ENCODE measurements around the gene SLC25A45.
"Not testable (repeated sequence)": the region's sequence is repeated elsewhere in the genome, so short reads cannot be mapped to it uniquely, and the experiment has no call there.

SLC25A45 gene

GRCh38 chr11:65355776-65356393 lies 26.6 kb downstream of the SLC25A45 start:
- no peak for DNase-seq

GRCh38 chr11:65355013-65355775 lies 27.3 kb downstream of the SLC25A45 start:
- DNase-seq = peak; percentile 49 to 60

GRCh38 chr11:65354265-65355012 lies 28.0 kb downstream of the SLC25A45 start, which contains the start of gene TIGD3:
TIGD3 (plus strand) TSS chr11:65354751; CDS start chr11:65355809, 1,058 bp downstream.
- peak; percentile 94 to 95 for DNase-seq

GRCh38 chr11:65353900-65354264 lies 28.6 kb downstream of the SLC25A45 start:
- no peak for DNase-seq

GRCh38 chr11:65353376-65353775 lies 29.1 kb downstream of the SLC25A45 start:
- DNase-seq = no peak

GRCh38 chr11:65352783-65353182 lies 29.7 kb downstream of the SLC25A45 start:
- peak; percentile 32 to 67 for DNase-seq

GRCh38 chr11:65351511-65351910 lies 30.9 kb downstream of the SLC25A45 start:
- DNase-seq = no peak

- DNase-seq = no peak
Measured at GRCh38 chr11:65341856-65342255, 40.6 kb downstream of the SLC25A45 start.

GRCh38 chr11:65340226-65340625 lies 42.2 kb downstream of the SLC25A45 start:
- no peak for DNase-seq

- DNase-seq = no peak
Measured at GRCh38 chr11:65338676-65339075, 43.8 kb downstream of the SLC25A45 start.

GRCh38 chr11:65334696-65335295 lies 47.6 kb downstream of the SLC25A45 start:
- no peak for DNase-seq

GRCh38 chr11:65332591-65332990 lies 49.9 kb downstream of the SLC25A45 start:
- DNase-seq = not testable (repeated sequence)

GRCh38 chr11:65330544-65330943 lies 51.9 kb downstream of the SLC25A45 start:
- DNase-seq = no peak

- peak; percentile 88 to 91 for DNase-seq
Measured at GRCh38 chr11:65329944-65330403, 52.5 kb downstream of the SLC25A45 start.

- DNase-seq = peak in 1 of 2 experiments; percentile 55
Measured at GRCh38 chr11:65329478-65329877, 53.0 kb downstream of the SLC25A45 start.

- DNase-seq = no peak
Measured at GRCh38 chr11:65327021-65327420, 55.4 kb downstream of the SLC25A45 start.

GRCh38 chr11:65325435-65325834 lies 57.0 kb downstream of the SLC25A45 start:
- no peak for DNase-seq

Measured in Kasumi-1 (cell line).